Astrocyte (in vitro differentiated cells and primary cell): ENCODE results near the gene TAF6L.

Experiments used
- CTCF ChIP-seq: IDR thresholded peaks from 2 replicates; pipeline ENCODE4 v1.5.1; 2011; ENCODE audit warnings: low read depth, mild to moderate bottlenecking, inconsistent platforms, low read length, moderate library complexity; ENCODE audit not compliant: insufficient read depth
- EZH2 ChIP-seq: IDR thresholded peaks from 2 replicates; pipeline ENCODE4 v1.6.1; 2012; ENCODE audit warnings: mild to moderate bottlenecking, low read length, inconsistent platforms; ENCODE audit not compliant: insufficient read depth

- TF ChIP-seq CTCF (no peak), EZH2 (no peak)
These were observed 33.3 kb downstream of the TAF6L start for GRCh38 chr11:62804310-62805075.
